ENCODE data around the gene TCAIM. TPM values are rescaled to one million over a fixed set of nuclear protein-coding genes. Genes with fewer than 3 reads are reported as not detected.

TCAIM gene
- polyA plus RNA-seq, 1 donor (not counting 4 experiments of a cell fraction or from before 2014, with no cell fraction given): 28.0 TPM

DNA sequence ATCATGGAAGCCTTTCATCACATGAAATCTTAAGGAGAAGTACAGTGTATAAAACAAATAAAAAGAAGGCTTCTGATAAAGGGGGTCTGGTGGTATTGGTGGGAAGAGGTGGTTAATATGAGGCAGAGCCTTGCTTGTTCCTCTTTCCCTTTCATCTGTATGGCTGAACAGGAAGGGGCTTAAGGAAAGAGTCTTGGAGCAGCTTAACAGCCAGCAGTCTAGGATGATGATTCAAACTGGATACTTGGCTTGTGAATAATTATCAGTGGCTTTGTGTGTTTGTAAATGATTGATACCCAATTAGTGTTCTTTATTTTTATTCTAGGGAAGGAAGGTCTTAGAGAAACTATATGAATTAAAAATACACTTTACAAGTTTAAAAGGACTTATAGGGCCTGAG is 29.1 kb upstream of the TCAIM start:
- no peaks in the 10 kb centered on the region for H3K9me1 ChIP-seq (ENCODE audit: control insufficient read depth, extremely low read depth, insufficient read depth, low read length)
- no peak overlapping the region for H2AFZ ChIP-seq (ENCODE audit: control insufficient read depth, low read length)
- H3K27ac ChIP-seq (ENCODE audit: control insufficient read depth, insufficient read depth, low read length): no peak overlapping the region
- DNase-seq (ENCODE audit: low read depth, low spot score) (no peak), FAIRE-seq (no peak)
- H3K9ac ChIP-seq (ENCODE audit: control insufficient read depth, extremely low read depth, insufficient read depth, low read length): no peak overlapping the region
- H3K79me2 ChIP-seq (ENCODE audit: control insufficient read depth, insufficient read depth, low read length): no peaks in the 10 kb centered on the region
- peaks cover 3% of the 10 kb centered on the region for H3K27me3 ChIP-seq (ENCODE audit: control insufficient read depth, extremely low read depth, insufficient read depth, low read length)
- no peak overlapping the region for H3K4me3 ChIP-seq (ENCODE audit: control insufficient read depth in 2 of 3, extremely low read depth in 1 of 3, insufficient read depth in 2 of 3, low read depth in 1 of 3, low read length in 3 of 3)
- H4K20me1 ChIP-seq (ENCODE audit: control insufficient read depth, extremely low read depth, insufficient read depth, low read length): no peaks in the 10 kb centered on the region
- no peak overlapping the region for H3K4me2 ChIP-seq (ENCODE audit: control insufficient read depth, extremely low read depth, insufficient read depth, low read depth, low read length)
- no peaks in the 10 kb centered on the region for H3K36me3 ChIP-seq (ENCODE audit: control insufficient read depth in 2 of 2, extremely low read depth in 1 of 2, insufficient read depth in 2 of 2, low read length in 2 of 2)
- no peaks in the 10 kb centered on the region for H3K4me1 ChIP-seq (ENCODE audit: control insufficient read depth, extremely low read depth, insufficient read depth, low read length)
- dilution Hi-C loops (cut with MboI; ENCODE audit: extremely low pct_ligation_motif_present, low sequenced_read_pairs): no loop called here
- no peaks in the 10 kb centered on the region for H3K9me3 ChIP-seq (ENCODE audit: control insufficient read depth, low read depth, low read length)
- TF ChIP-seq EZH2 (IDR thresholded peaks at IDR 0.05; ENCODE audit: low read length): no peak
- TF ChIP-seq, protein P1, sequence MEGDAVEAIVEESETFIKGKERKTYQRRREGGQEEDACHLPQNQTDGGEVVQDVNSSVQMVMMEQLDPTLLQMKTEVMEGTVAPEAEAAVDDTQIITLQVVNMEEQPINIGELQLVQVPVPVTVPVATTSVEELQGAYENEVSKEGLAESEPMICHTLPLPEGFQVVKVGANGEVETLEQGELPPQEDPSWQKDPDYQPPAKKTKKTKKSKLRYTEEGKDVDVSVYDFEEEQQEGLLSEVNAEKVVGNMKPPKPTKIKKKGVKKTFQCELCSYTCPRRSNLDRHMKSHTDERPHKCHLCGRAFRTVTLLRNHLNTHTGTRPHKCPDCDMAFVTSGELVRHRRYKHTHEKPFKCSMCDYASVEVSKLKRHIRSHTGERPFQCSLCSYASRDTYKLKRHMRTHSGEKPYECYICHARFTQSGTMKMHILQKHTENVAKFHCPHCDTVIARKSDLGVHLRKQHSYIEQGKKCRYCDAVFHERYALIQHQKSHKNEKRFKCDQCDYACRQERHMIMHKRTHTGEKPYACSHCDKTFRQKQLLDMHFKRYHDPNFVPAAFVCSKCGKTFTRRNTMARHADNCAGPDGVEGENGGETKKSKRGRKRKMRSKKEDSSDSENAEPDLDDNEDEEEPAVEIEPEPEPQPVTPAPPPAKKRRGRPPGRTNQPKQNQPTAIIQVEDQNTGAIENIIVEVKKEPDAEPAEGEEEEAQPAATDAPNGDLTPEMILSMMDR (optimal IDR thresholded peaks at IDR 0.05 in 1 of 3, IDR thresholded peaks at IDR 0.05 in 1 of 3, conservative IDR thresholded peaks at IDR 0.05 in 1 of 3; ENCODE audit: extremely low read depth in 1 of 3, insufficient read depth in 2 of 3, low read length in 3 of 3): no peak

DNA sequence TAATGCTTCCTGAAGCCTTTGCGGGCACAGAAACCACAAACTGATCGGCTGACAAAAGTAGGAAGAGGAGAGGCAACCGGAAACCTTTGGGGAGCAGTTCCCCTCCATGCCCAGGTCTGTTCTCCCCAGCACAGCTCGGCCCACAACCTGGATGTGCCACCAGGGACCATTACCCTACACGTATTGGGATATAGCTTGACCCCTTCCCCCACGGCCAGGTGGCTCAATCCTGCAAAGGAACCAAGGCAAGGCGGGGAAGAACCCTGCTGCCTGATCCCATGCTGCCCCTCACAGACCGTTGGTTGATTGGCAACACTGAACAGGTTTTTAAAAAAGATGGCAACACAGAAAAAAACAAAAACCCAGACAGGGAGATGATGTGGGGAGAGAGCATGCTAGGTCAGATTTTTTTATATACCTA is 19.7 kb upstream of the TCAIM start:
- Histone ChIP-seq H3K4me2 (ENCODE audit: control insufficient read depth, extremely low read depth, insufficient read depth, low read depth, low read length) (no peak overlapping the region), H3K9ac (ENCODE audit: control insufficient read depth, extremely low read depth, insufficient read depth, low read length) (no peak overlapping the region), H3K36me3 (ENCODE audit: control insufficient read depth in 2 of 2, extremely low read depth in 1 of 2, insufficient read depth in 2 of 2, low read length in 2 of 2) (no peaks in the 10 kb centered on the region), H3K79me2 (ENCODE audit: control insufficient read depth, insufficient read depth, low read length) (no peaks in the 10 kb centered on the region), H2AFZ (ENCODE audit: control insufficient read depth, low read length) (no peak overlapping the region), H3K27ac (ENCODE audit: control insufficient read depth, insufficient read depth, low read length) (no peak overlapping the region), H4K20me1 (ENCODE audit: control insufficient read depth, extremely low read depth, insufficient read depth, low read length) (no peaks in the 10 kb centered on the region), H3K4me1 (ENCODE audit: control insufficient read depth, extremely low read depth, insufficient read depth, low read length) (peaks cover 3% of the 10 kb centered on the region), H3K27me3 (ENCODE audit: control insufficient read depth, extremely low read depth, insufficient read depth, low read length) (no peaks in the 10 kb centered on the region), H3K9me1 (ENCODE audit: control insufficient read depth, extremely low read depth, insufficient read depth, low read length) (no peaks in the 10 kb centered on the region), H3K9me3 (ENCODE audit: control insufficient read depth, low read depth, low read length) (no peaks in the 10 kb centered on the region), H3K4me3 (ENCODE audit: control insufficient read depth in 2 of 3, extremely low read depth in 1 of 3, insufficient read depth in 2 of 3, low read depth in 1 of 3, low read length in 3 of 3) (no peak overlapping the region)
- TF ChIP-seq, protein P1 (optimal IDR thresholded peaks at IDR 0.05 in 1 of 3, IDR thresholded peaks at IDR 0.05 in 1 of 3, conservative IDR thresholded peaks at IDR 0.05 in 1 of 3; ENCODE audit: extremely low read depth in 1 of 3, insufficient read depth in 2 of 3, low read length in 3 of 3): peak in 1 of 3 experiments; percentile 22
- TF ChIP-seq EZH2 (IDR thresholded peaks at IDR 0.05; ENCODE audit: low read length): no peak
- DNase-seq (ENCODE audit: low read depth, low spot score) (no peak), FAIRE-seq (no peak)
- dilution Hi-C loops (cut with MboI; ENCODE audit: extremely low pct_ligation_motif_present, low sequenced_read_pairs): no loop called here
